HG03460 (cell line): ENCODE data around the gene AP5Z1.

Experiments
- ATAC-seq: cut with Tn5 transposase; IDR thresholded peaks from one replicate; pipeline ENCODE4 v1.9.1; 2021; ENCODE audit not compliant: unreplicated experiment

The AP5Z1 gene

DNA sequence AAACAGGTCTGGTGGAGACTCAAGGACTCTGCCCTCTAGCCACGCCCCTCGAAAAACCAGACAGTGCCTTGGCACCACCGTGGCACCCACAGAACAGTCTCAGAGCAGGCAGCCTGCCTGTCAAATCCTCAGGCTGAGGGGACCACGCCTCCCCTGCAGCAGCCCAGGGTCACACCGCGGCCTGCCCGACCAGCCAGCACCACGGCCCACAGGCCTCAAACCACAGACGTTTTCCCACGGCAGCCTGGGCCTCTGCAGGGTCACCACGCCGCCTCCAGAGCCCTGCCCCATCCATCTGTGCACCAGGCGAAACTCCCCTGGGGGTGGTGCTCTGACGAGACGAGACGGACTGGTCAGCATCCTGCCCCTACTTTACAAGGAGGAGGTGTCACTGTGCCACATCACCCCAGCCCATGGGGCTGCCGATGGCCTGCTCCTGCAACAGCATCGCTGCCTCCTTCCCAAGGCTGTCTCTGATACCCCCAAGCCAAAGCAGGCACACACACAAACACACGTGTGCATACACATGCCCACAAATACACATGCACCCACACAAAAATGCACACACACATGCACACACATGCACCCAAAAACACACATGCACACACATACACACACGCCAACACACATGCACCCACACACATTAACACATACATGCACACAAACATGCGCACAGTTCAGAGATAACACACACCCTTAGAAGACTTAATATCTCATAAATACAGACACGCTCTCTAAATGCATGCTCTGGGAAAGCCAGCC lies 61.8 kb downstream of the AP5Z1 start:
- no peak for ATAC-seq

DNA sequence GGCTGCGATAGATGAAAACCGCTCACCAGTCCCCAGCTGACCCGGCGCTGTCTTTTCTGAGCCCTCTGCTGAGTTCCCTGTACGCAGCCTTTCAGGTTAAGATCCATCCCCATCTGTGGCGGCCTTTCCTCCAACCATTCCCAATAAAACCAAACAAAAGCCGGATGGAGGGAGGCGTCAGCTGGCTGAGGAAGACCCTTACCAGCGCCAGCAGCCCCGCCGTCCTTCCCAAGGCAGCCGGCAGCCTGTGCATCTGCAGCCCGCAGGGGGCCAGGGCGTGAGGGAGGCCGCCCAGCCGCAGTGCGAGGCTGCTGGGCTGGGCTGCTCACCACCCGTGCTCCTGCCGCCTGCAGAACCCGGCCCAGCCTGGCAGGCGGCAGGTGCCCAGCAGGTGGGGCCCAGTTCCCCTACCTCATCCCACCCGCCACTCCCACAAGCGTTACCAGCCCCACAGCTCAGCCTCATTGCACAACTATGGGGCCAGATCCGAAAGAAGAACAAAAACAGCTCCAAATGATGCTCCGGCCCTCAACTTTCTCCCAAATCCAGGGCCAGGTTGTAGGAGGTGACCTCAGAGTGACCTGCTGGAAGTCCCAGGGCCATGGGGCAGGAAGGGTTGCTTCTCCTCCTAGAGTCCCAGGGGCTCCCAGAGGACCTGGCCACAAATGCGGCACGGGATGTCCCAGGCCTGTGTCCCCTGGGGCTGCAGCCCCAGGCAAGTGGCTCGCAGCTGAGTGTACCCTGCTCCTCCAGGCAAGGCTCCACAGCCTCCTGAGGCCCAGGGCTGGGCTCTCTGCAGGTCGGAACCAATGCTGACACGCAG lies 62.6 kb downstream of the AP5Z1 start:
- ATAC-seq = no peak

DNA sequence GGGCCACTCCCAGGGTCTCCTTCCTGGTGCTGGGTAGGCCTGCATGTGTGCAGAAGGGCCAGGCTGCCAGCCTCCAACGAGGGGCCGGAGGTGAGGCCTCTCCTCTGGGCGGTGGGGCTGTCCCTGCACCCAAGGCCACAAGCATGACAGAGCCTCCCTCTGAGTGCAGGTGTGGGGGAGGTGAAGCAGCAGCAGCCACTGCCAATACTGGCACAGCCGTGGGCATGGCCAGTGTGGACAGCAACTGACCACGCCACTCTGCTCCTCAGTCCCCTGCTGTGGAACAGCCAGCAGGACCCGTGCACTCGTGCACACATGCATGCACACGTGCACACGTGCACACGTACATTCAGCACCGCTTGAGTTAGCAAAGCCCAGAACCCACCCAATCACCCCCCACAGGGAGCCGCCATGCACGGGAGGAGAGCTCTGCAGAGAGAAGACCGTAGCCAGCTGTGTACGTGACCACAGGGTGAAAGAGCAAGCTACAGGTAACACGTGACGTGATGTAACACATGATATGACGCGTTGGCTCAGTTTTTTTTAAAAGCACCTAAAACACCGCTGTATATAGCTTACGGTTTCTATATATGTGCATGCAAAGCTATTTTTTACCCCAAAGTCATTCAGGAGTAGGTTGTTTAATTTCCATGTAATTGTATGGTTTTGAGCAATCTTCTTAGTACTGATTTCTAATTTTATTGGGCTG lies 63.4 kb downstream of the AP5Z1 start:
- no peak for ATAC-seq

DNA sequence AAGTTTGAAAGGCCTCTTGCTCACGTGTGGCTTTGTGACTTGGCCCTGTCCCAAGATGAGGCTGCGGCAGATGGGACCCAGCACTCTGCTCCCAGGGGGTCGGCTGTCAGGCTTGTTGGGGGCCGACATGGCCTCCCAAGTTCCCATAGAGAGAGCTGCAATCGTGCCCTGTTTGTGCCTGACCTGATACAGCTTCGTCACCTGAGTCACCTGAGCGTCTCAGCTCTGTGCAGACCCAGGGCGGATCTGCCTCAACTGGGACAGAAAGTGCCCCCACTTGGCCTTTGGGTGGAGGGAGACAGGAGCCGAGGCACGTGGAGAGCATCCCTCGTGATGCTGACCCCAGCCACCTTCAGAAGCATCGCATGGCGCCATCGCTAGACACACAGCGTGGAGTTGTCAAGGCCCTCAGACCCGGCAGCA lies 64.7 kb downstream of the AP5Z1 start:
- no peak for ATAC-seq
